Inflammatory macrophage treated with lipopolysaccharide for 4 hours (primary cell): Measurements from ENCODE around the gene HLX.

ENCODE experiments used
- DNase-seq: peaks from one replicate; pipeline ENCODE4 v3.0.0-alpha.2; 2020

The HLX gene

DNA sequence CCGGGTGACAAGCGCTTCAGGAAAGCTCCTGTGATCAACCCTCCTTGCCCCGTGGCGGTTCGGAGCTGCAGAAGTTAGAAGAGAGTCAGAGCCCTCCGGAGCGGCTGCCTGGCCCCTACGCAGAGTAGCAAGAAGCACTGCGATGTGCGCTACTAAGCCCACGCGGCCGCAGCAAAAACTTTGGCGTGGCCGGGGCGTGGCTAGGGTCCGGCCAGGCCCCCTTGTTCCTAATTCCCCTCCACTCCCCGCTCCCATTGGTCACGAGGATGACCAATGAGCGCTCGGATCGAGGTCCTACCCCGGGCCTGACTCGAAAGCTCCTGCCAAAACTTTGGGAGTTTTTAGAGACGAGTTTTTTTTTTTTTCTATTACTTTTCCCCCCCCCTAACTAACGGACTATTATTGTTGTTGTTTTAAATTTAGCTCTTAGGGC, at the start of gene HLX:
Gene HLX, plus strand, starts transcription at position 368 of the 433 bp plus-strand sequence. CDS start 415 bp downstream, outside the sequence.
- DNase-seq, result peak; percentile 95

DNA sequence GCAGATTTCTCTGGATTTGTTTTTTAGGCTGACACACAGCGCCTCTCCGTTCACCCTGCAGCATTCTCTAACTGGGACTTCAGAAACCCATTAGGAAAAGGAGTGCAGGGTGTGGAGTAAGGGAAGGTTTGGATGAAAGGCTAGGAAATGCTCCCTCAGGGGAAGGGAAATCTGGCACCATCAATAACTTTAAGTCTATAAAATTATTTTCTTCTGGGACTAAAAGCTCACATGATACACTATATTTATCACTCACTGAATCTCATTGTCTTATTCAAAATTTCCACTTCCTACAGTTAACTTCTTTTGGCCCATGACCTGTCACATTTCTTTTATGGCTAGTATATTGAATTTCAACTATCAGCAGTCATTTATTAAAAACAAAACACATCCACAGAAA, 45.8 kb upstream of the HLX start:
- no peak for DNase-seq

DNA sequence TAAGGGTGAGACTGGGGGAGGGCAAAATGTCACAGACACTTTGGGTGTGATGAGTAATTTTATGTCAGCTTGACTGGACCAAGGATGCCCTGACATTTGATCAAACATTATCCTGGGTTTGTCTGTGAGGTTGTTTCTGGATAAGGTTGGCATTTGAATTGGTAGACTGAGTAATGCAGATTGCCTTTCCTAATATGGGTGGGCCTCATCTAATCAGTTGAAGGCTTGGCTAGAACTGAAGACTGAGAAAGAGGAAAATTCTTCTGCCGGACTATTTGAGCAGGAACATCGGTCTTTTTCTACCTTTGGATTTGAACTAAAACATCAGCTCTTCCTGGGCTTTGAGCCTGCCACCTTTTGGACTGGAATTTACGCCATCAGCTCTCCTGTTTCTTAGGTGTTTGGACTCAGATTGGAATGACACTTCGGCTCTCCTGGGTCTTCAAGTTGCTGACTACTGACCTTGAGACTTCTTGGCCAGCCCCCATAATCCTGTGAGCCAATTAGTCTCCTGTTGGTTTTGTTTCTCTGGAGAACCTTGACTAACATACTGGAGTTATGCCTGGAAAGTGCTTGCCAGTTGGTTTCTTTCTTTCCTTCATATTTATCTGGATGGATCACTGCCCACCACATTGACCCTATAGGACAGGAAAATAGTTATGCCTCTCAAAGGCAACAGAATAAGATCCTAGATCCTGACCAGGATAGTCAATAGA, 44.9 kb upstream of the HLX start:
- DNase-seq, result no peak

GRCh38 chr1:220838578-220838977, 40.7 kb upstream of the HLX start:
- no peak for DNase-seq

- no peak for DNase-seq
Measured at GRCh38 chr1:220839474-220839873, 39.8 kb upstream of the HLX start.

- DNase-seq, result no peak
Measured at GRCh38 chr1:220841293-220841692, 38.0 kb upstream of the HLX start.

GRCh38 chr1:220843481-220844011, 35.7 kb upstream of the HLX start:
- DNase-seq, result no peak

GRCh38 chr1:220852408-220852807, 26.8 kb upstream of the HLX start:
- no peak for DNase-seq

GRCh38 chr1:220872296-220872695, 6.9 kb upstream of the HLX start:
- DNase-seq, result no peak

DNA sequence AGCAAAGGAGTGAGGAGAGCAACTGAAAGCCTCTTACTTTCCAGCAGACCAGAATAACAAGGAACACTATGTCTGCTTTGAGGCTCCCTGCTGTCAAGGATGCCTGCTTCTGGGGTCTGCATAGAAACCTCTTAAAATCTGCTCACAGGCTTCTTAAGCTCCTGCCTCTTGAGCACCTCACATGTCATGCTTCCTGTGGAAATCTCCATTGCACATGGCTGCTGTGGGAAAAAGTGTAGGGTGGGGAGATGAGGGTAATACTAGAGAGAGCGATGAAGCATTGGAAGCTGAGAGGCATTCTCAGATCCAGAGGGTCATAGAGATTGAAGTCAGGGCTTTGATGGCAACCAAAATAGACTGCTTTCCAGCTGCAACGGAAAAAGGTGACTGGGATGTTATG, 6.2 kb upstream of the HLX start:
- no peak for DNase-seq

GRCh38 chr1:220873868-220874655, 5.2 kb upstream of the HLX start:
- DNase-seq, result peak; percentile 55

DNA sequence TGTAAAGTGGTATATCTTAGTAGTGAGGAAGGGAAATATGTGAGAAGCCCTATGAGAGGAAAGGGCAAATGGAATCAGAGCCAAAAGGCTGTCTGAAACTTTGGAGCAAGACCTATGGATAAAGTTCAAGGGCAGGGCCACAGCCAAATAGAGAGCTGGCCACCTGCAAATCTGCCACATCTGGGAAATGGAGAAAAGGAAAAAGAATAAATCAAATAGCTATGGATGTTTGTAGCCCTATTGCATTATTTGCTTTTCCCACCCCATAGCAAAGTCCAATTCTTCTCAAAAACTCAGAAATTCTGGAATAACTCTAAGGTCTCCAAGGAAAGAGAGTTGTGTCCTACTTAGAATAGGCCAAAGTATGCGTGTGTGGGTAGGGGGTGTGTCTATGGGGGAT, 4.0 kb upstream of the HLX start:
- DNase-seq, result no peak

DNA sequence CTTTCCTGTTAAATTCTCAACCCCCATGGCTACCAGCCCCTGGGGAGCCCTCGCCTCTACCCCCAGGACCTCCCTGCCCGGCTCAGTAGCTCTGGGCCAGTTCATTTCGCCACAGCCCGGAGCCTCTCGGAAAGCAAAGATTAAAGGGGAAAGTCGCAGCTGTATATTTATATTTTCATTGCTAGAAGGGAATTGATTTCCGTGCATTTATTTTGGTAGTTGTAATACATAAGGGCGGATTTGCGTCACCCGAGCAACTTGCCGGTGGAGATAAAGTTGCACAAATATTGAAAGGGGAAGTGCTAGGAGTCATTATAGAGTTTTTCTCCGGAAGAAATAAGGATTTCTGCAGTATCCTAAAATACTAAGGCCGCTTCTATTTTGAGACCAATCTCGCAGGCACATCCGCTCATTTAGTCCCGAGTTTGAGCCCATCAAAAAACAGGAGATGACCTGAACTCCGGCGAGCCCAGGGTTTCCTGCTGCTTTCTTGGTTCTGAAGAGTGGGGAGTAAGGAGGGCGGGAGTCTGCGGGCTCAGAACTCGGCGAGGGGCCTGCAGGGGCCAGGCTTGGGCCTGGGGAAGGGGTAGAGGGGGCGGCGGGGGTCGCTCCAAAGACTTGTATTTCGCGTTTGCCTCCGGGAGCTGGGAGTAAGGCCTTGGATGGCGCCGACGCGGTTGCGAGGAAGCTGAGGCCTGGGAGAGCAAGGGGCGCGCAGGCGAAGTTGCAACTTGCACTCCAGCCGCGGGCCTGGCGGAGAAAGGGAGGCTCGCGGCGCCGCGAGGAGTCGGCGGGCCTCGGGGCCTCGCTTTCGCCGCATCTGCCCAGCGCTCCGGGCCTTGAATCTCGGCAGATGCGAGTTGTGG, 2.5 kb upstream of the HLX start:
- DNase-seq, result peak; percentile 90

- peak; percentile 44 for DNase-seq
Measured at GRCh38 chr1:220877377-220878095, 1.7 kb upstream of the HLX start.

GRCh38 chr1:220878191-220879075, 810 bp upstream of the HLX start:
- peak; percentile 95 for DNase-seq

- peak; percentile 74 for DNase-seq
Measured at GRCh38 chr1:220879509-220880361, 492 bp downstream of the HLX start.

DNA sequence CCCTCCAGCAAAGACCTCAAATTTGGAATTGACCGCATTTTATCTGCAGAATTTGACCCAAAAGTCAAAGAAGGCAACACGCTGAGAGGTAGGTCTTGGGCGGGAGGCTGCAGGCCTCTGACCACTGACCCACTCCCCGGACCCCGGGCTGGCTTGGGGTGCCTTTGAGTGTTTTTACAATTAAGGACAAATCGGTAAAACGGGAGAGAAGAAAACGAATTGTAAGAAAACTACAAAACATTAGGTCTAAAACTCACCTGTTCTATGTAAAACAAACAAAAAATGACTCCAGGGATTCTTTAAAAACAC, 1.1 kb downstream of the HLX start:
- no peak for DNase-seq

DNA sequence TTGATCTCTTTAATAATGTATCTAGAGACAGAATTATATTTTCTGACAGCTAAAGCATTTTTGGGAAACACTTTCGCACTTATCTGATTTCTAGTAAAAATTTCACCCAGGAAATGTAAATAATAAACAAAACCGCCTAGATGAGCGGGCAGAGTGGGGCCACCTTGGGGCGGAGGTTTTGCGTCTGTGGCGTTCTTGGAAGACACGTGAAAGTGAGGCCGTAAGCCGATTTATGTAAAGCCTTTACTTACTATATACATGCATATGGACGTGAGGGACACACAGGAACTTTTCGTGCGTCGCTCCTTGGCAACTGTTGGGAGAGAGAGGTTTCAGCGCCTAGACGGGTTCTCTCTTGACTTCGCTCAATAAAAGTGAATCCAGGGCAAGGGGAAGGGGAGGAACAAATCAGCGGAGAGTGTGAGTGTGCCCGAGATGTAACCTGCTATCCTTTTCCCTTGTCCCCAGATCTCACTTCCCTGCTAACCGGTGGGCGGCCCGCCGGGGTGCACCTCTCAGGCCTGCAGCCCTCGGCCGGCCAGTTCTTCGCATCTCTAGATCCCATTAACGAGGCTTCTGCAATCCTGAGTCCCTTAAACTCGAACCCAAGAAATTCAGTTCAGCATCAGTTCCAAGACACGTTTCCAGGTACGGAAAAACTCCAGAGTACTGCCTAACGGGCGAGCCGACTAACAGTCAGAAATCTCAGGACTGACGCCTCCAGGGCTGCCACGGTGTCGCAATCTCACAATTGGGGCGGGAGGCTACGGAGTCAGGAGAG, 1.7 kb downstream of the HLX start:
- peak; percentile 97 for DNase-seq

- peak; percentile 89 for DNase-seq
Measured at GRCh38 chr1:220882061-220882891, 3.0 kb downstream of the HLX start.
